ENCODE results near the gene ZCCHC3.

The ZCCHC3 gene

DNA sequence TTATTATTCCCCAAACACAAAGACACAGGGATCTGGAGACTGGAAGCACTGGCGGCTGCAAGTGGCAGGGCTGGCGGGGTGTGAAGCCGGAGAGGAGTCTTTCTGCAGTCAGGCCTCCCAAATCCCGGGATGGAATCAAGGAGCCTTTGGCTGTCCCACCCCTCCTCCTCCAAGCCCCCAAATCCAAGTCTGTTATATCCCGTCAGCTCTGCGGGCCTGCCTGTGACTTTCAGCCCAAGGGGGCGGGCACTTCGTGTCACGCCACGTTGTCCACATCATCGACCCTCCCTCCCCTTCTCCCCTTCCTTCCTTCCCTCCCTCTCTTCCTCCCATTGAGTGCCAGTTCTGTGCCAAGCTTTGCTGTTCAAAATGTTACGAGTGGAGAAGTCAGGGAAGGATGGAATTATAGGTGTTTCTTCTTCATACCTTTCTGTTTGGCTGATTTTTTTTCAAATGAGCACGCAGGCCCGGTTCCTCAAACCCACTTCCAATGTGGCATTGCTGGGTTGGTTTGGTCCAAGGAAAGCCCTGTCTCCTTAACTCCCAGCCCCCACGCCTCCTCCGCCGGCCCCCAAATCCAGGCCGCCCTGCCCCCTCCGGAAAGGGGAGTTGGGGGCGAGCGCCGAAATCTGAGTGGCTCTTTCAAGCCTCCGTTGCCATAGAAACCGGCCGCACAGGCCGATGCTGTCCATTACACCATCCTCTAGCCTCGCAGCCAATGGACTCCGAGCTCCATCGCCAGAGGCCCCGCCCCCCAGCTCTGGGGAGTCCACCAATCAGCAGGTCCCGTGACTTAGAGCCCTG lies 12.7 kb downstream of the ZCCHC3 start:
- Mint-ChIP-seq H3K4me1 (peaks cover 6% of the 10 kb centered on the region), H3K36me3 (ENCODE audit: insufficient read depth) (peaks cover 2% of the 10 kb centered on the region), H3K9me3 (no peaks in the 10 kb centered on the region), H3K27ac (ENCODE audit: low read depth) (no peak overlapping the region), H3K27me3 (no peaks in the 10 kb centered on the region), H3K4me3 (peak overlapping the region; percentile 60)
- peak; percentile 90 for ATAC-seq (replicated peaks; ENCODE audit: extremely low read depth, poor library complexity, severe bottlenecking)
- peak in 1 of 2 donors; percentile 53 for DNase-seq (ENCODE audit: low spot score in 2 of 2)

DNA sequence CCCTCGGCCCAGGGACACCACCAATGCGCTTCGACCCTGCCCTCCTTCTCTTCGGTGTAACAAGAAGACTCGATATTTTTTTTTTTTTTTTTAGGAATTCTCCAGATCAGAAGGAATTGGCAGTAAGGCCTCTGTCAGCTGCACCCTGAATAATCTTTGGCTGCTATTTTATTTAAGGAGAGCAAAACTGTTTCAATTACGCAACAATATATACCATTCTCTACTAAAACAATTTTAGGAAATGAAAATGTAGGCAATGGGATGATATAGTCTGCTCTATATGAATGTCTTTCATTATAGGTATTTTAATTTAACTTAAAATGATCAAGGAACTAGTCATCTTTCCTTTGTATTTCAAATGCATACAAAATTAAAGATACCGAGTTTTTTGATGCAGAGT lies 13.3 kb downstream of the ZCCHC3 start:
- H3K36me3 Mint-ChIP-seq (ENCODE audit: insufficient read depth): peaks cover 2% of the 10 kb centered on the region
- H3K4me3 Mint-ChIP-seq: peak overlapping the region; percentile 60
- ATAC-seq (replicated peaks; ENCODE audit: extremely low read depth, poor library complexity, severe bottlenecking): no peak
- H3K27ac Mint-ChIP-seq (ENCODE audit: low read depth): no peak overlapping the region
- H3K27me3 Mint-ChIP-seq: no peaks in the 10 kb centered on the region
- no peaks in the 10 kb centered on the region for H3K9me3 Mint-ChIP-seq
- no peak for DNase-seq (ENCODE audit: low spot score in 2 of 2)
- peaks cover 6% of the 10 kb centered on the region for H3K4me1 Mint-ChIP-seq

DNA sequence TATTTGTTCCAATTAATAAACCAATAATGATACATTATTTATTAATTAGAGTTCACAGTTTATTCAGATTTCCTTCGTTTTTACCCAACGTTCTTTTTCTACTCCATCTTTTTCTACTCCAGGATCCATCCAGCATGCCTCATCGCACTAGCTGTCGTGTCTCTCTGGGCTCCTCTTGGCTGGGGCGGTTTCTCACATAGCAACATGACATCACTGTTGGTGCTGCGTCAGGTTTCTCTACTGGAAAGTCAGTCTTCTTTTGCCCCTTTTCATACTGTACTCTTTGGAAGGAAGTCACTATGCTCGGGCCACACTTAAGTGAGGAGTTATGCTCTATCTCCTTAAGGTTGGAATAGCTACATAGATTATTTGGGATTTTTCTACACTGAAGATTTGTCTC lies 14.2 kb downstream of the ZCCHC3 start:
- DNase-seq (ENCODE audit: low spot score in 2 of 2) (no peak), ATAC-seq (replicated peaks; ENCODE audit: extremely low read depth, poor library complexity, severe bottlenecking) (no peak)
- Mint-ChIP-seq H3K4me1 (peaks cover 6% of the 10 kb centered on the region), H3K27me3 (no peaks in the 10 kb centered on the region), H3K4me3 (no peak overlapping the region), H3K36me3 (ENCODE audit: insufficient read depth) (peaks cover 2% of the 10 kb centered on the region), H3K27ac (ENCODE audit: low read depth) (no peak overlapping the region), H3K9me3 (no peaks in the 10 kb centered on the region)

DNA sequence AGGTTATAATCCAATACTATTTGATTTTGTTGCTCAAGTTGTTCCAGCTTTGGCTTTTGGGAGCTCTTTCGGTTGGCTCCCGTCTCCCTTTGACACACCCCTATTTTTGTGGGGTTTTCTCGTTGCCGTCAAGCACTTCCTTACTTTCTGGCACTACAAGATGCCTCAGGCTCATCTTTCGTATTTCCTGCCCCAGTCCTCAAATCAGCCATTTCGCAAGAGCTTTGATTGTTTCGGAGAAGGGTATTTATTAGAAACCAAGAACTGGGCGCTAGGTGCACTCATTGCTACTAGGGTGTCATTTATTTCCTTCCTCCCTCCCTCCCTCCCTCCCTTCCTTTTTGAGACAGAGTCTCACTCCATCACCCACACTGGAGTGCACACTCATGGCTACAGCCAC lies 14.7 kb downstream of the ZCCHC3 start:
- Mint-ChIP-seq H3K27ac (ENCODE audit: low read depth) (no peak overlapping the region), H3K27me3 (no peaks in the 10 kb centered on the region), H3K4me3 (no peak overlapping the region), H3K4me1 (peaks cover 6% of the 10 kb centered on the region), H3K36me3 (ENCODE audit: insufficient read depth) (peaks cover 2% of the 10 kb centered on the region), H3K9me3 (no peaks in the 10 kb centered on the region)
- ATAC-seq (replicated peaks; ENCODE audit: extremely low read depth, poor library complexity, severe bottlenecking) (no peak), DNase-seq (ENCODE audit: low spot score in 2 of 2) (no peak)

DNA sequence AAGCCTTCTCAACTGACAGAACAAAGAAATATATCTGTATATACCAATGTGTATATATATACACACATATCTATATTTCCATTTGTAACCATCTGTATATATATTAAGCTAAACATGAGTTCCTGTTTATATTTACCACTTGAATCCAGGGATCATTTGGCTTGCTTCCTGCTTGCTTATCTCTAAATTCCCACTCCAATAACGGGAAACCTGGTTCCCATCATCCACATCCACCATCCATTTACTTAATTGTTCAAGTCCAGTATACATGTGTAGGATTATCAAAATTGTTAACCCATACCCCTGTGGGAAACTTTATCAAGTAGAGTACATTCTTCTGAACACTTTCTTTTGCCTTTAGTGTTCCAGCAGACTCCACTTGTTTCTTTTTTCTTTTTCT lies 15.5 kb downstream of the ZCCHC3 start:
- Mint-ChIP-seq H3K4me1 (peaks cover 6% of the 10 kb centered on the region), H3K9me3 (no peaks in the 10 kb centered on the region), H3K27ac (ENCODE audit: low read depth) (no peak overlapping the region), H3K4me3 (no peak overlapping the region), H3K27me3 (no peaks in the 10 kb centered on the region), H3K36me3 (ENCODE audit: insufficient read depth) (peaks cover 2% of the 10 kb centered on the region)
- DNase-seq (ENCODE audit: low spot score in 2 of 2) (no peak), ATAC-seq (replicated peaks; ENCODE audit: extremely low read depth, poor library complexity, severe bottlenecking) (no peak)

DNA sequence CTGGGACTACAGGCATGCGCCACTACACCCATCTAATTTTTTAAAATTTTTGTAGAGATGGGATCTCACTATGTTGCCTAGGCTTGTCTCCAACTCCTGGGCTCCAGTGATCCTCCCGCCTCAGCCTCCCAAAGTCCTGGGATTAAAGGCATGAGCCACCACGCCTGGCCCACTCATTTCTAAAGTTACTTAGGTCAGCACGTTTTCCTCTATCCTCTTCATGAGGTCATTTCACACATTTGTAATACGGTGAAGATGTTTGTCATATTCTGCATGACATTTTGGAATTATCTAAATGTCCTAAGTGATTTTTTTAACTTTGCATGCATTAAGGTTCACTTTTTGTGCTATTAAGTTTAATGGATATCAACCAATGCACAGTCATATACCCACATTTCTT lies 16.0 kb downstream of the ZCCHC3 start:
- no peaks in the 10 kb centered on the region for H3K27me3 Mint-ChIP-seq
- ATAC-seq (replicated peaks; ENCODE audit: extremely low read depth, poor library complexity, severe bottlenecking): no peak
- no peak overlapping the region for H3K4me3 Mint-ChIP-seq
- DNase-seq (ENCODE audit: low spot score in 2 of 2): no peak
- H3K9me3 Mint-ChIP-seq: no peaks in the 10 kb centered on the region
- H3K27ac Mint-ChIP-seq (ENCODE audit: low read depth): no peak overlapping the region
- H3K4me1 Mint-ChIP-seq: peaks cover 6% of the 10 kb centered on the region
- H3K36me3 Mint-ChIP-seq (ENCODE audit: insufficient read depth): peaks cover 2% of the 10 kb centered on the region

DNA sequence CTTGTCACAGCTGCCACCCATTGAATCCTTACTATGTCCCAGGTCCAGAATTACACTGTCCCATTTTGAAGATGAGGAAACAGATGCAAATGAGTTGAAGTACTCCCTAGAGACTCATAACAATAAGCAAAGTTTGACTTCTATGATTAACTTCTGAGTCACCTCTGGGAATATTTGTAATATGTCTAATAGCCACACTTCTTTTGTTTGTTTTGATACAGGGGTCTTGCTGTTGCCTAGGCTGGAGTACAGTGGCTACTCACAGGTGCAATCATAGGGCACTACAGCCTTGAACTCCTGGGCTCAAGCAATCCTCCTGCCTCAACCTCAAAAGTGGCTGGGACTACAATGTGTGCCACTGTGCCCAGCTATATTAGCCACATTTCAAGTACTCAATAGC lies 16.6 kb downstream of the ZCCHC3 start:
- no peak for DNase-seq (ENCODE audit: low spot score in 2 of 2)

DNA sequence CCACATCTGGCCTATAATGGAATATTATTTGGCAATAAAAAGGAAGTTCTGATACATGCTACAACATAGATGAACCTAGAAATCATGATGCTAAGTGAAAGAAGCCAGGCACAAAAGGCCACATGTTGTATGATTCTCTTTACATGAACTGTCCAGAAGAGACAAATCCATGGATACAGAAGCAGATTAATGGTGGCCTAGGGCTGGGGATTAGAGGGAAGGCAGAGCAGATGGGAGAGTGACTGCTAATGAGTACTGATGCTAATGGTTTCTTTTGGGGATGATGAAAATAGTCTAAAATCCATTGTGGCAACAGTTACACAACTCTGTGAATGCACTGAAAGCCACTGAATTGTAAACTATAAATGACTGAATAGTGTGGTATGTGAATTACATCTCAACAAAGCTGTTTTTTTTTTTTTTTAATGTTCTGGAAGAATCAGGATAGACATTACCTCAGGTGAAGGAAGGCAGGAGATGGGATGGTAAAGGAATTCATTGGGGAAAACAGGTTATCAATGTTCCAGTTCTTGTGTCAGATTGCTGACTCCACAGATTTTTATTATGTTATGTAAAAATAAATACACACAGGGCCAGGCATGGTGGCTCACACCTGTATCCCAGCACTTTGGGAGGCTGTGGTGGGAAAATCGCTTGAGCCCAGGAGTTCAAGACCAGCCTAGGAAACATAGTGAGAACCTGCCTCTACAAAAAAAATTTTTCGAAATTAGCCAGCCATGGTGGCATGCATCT lies 19.1 kb downstream of the ZCCHC3 start:
- DNase-seq (ENCODE audit: low spot score in 2 of 2): no peak
- H3K36me3 Mint-ChIP-seq (ENCODE audit: insufficient read depth): no peaks in the 10 kb centered on the region
- no peak overlapping the region for H3K4me3 Mint-ChIP-seq
- no peaks in the 10 kb centered on the region for H3K9me3 Mint-ChIP-seq
- no peak for ATAC-seq (replicated peaks; ENCODE audit: extremely low read depth, poor library complexity, severe bottlenecking)
- H3K27me3 Mint-ChIP-seq: no peaks in the 10 kb centered on the region
- no peaks in the 10 kb centered on the region for H3K4me1 Mint-ChIP-seq
- no peak overlapping the region for H3K27ac Mint-ChIP-seq (ENCODE audit: low read depth)

More for the DNA sequence above, 16.6 kb downstream of the ZCCHC3 start:
- Mint-ChIP-seq H3K27ac (ENCODE audit: low read depth) (no peak overlapping the region), H3K4me3 (no peak overlapping the region), H3K36me3 (ENCODE audit: insufficient read depth) (peaks cover 2% of the 10 kb centered on the region), H3K4me1 (peaks cover 6% of the 10 kb centered on the region), H3K27me3 (no peaks in the 10 kb centered on the region), H3K9me3 (no peaks in the 10 kb centered on the region)
- no peak for ATAC-seq (replicated peaks; ENCODE audit: extremely low read depth, poor library complexity, severe bottlenecking)

DNA sequence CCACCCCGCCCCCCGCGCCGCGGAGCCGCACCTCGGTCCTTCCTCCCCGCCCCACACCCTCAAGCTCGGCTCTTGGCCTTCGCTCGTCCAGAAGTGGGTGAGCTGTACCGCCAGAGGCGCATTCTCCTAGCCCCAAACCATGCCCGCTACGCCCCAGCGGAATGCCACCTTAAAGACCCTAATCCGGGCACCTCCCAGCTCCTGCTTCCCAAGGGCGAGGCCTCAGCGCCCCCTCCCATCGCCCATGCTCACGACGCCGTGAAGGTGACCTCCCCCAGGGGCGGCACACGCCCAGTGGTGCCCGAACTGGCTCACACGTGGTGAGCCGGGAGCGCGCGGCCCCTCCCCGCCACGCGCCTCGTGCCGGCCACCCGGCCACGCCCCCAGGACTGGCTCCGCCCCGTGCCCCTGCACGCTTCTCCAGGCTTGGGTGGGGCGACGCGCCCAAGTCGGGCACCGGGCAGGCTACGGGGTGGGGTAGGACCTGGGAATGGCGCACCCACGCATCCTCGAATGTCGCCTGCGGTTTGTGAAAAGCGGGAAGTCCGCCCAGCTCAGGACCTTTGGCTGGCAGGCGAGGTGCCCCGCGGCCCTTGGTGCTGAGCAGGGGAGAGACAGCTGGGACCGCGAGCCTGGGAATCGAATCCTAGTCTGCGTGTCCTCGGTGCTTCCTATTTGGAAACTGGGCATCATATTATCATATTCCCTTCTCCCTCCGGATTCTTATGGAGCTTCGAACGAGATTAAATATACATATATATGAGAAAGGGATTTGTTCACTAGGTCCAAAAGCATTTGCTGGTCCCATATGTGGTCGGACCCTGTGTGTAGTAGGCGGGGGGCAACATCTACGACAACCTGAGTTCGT lies 27.0 kb downstream of the ZCCHC3 start:
- Mint-ChIP-seq H3K4me3 (peak overlapping the region; percentile 89), H3K27ac (ENCODE audit: low read depth) (peak overlapping the region; percentile 44), H3K27me3 (no peaks in the 10 kb centered on the region), H3K9me3 (no peaks in the 10 kb centered on the region), H3K4me1 (peaks cover 10% of the 10 kb centered on the region), H3K36me3 (ENCODE audit: insufficient read depth) (peaks cover 3% of the 10 kb centered on the region)
- DNase-seq (ENCODE audit: low spot score in 2 of 2): peak; percentile 78 to 87
- peak; percentile 60 for ATAC-seq (replicated peaks; ENCODE audit: extremely low read depth, poor library complexity, severe bottlenecking)

DNA sequence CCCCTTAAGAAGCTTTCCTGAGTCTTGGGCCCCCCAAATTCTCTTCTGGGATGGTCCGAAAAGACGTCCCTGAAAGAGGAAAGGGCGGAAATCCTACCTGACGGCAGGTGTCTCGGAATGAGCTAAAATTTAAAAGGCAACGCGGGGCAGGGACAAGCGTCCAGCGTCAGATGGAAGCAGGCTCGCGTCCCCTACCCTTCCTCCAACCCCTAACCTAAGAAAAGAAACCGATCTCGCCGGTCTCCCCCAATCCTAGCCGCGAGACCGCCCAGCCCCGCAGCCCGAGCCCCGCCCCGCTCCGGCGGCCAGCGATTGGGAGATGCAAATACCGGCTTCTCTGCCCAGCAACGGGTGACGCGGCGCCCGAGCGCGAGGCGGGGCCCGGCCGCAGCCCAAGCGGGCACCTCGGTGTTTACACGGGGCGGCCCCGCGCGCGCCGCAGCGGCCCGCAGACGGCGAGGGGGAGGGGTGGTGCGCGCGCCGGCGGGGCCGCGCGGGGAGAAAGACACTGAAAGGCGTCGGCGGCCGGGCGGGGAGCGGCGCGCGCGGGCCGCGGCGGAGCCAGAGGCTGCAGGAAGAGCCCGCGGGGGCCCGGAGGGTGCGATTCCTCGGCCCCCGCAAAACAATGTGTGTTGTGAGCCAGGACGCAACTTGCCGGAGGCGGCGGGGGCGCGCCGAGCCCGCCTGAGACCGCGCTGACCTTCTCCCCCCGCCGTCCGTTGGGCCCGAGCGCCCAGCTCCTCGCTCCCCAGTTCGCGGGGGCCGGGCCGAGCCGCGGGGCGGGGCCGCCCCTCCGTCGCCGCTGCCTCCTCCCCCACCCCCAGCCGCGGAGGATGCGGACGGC lies 27.9 kb downstream of the ZCCHC3 start, which contains the start of gene SOX12:
Gene SOX12 (plus strand): TSS at position 508 of the 844 bp plus-strand sequence. CDS start 373 bp downstream, outside the sequence.
- peaks cover 10% of the 10 kb centered on the region for H3K4me1 Mint-ChIP-seq
- no peaks in the 10 kb centered on the region for H3K27me3 Mint-ChIP-seq
- H3K9me3 Mint-ChIP-seq: no peaks in the 10 kb centered on the region
- H3K27ac Mint-ChIP-seq (ENCODE audit: low read depth): peak within 1 kb of the TSS; percentile 44
- peak; percentile 81 for ATAC-seq (replicated peaks; ENCODE audit: extremely low read depth, poor library complexity, severe bottlenecking)
- peak within 1 kb of the TSS; percentile 89 for H3K4me3 Mint-ChIP-seq
- H3K36me3 Mint-ChIP-seq (ENCODE audit: insufficient read depth): peaks cover 3% of the 10 kb centered on the region
- peak; percentile 90 to 96 for DNase-seq (ENCODE audit: low spot score in 2 of 2)

DNA sequence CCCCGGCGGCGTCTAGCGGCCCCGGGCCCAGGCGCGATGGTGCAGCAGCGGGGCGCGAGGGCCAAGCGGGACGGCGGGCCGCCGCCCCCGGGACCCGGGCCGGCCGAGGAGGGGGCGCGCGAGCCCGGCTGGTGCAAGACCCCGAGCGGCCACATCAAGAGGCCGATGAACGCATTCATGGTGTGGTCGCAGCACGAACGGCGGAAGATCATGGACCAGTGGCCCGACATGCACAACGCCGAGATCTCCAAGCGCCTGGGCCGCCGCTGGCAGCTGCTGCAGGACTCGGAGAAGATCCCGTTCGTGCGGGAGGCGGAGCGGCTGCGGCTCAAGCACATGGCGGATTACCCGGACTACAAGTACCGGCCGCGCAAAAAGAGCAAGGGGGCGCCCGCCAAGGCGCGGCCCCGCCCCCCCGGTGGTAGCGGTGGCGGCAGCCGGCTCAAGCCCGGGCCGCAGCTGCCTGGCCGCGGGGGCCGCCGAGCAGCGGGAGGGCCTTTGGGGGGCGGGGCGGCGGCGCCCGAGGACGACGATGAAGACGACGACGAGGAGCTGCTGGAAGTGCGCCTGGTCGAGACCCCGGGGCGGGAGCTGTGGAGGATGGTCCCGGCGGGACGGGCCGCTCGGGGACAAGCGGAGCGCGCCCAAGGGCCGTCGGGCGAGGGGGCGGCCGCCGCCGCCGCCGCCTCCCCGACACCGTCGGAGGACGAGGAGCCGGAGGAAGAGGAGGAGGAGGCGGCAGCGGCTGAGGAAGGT lies 28.7 kb downstream of the ZCCHC3 start:
- no peaks in the 10 kb centered on the region for H3K27me3 Mint-ChIP-seq
- DNase-seq (ENCODE audit: low spot score in 2 of 2): peak; percentile 19 to 29
- peak overlapping the region; percentile 89 for H3K4me3 Mint-ChIP-seq
- ATAC-seq (replicated peaks; ENCODE audit: extremely low read depth, poor library complexity, severe bottlenecking): no peak
- peaks cover 3% of the 10 kb centered on the region for H3K36me3 Mint-ChIP-seq (ENCODE audit: insufficient read depth)
- H3K4me1 Mint-ChIP-seq: peaks cover 10% of the 10 kb centered on the region
- no peak overlapping the region for H3K27ac Mint-ChIP-seq (ENCODE audit: low read depth)
- H3K9me3 Mint-ChIP-seq: no peaks in the 10 kb centered on the region

Data from central memory CD8-positive, alpha-beta T cell (primary cell).